OCI-LY7 (cell line): Measurements from ENCODE around the gene ABCB1.

Source experiments
- CTCF ChIP-seq: fragments of 200-600 bp; sonication (generic); conservative IDR thresholded peaks from 2 replicates; pipeline ENCODE4 v1.5.1; 2014; ENCODE audit warnings: mild to moderate bottlenecking, antibody characterized with exemption, low read length, moderate library complexity, mixed read lengths
- EZH2phosphoT487 ChIP-seq: fragments of 200-600 bp; sonication (generic); IDR thresholded peaks from 2 replicates; pipeline ENCODE4 v1.6.1; 2018; ENCODE audit warnings: low read depth, borderline replicate concordance, mild to moderate bottlenecking, mixed run types, antibody characterized with exemption, low read length, moderate library complexity, mixed read lengths

- no peak for TF ChIP-seq CTCF
- TF ChIP-seq EZH2phosphoT487 = no peak
These were observed 72.0 kb downstream of the ABCB1 start for GRCh38 chr7:87528730-87529129.
